HAP-1 (cell line): ENCODE measurements around the gene NIP7.

Experiments
- DNase-seq, 2 experiments: peaks; one replicate each; pipeline ENCODE4 v3.0.0-alpha.2; 2016 to 2020; ENCODE audit warnings: low spot score in 2 of 2
- H3K27me3 ChIP-seq: fragments of 250-450 bp; sonication (Bioruptor Pico); 2 replicates; pipeline ENCODE4 v1.5.1; 2020; ENCODE audit warnings: low read depth, mild to moderate bottlenecking, moderate library complexity
- H3K36me3 ChIP-seq: fragments of 250-450 bp; sonication (Bioruptor Pico); replicated peaks from 2 replicates; pipeline ENCODE4 v1.5.1; 2020; ENCODE audit warnings: mild to moderate bottlenecking
- H3K4me1 ChIP-seq: fragments of 250-450 bp; sonication (Bioruptor Pico); 2 replicates; pipeline ENCODE4 v1.5.1; 2020; ENCODE audit warnings: mild to moderate bottlenecking
- H3K4me3 ChIP-seq: fragments of 250-450 bp; sonication (Bioruptor Pico); 2 replicates; pipeline ENCODE4 v1.5.1; 2020; ENCODE audit warnings: mild to moderate bottlenecking, moderate library complexity
- H3K9me3 ChIP-seq: fragments of 250-450 bp; sonication (Bioruptor Pico); 2 replicates; pipeline ENCODE4 v1.5.1; 2020; ENCODE audit warnings: mild to moderate bottlenecking, moderate library complexity
- in situ Hi-C: fragments of 300-500 bp; cut with MboI; formaldehyde crosslinking; loops from 3 replicates; pipeline ENCODE4 v1.14.3; 2020; ENCODE audit warnings: low sequenced_read_pairs, inconsistent platforms, mixed read lengths

Gene NIP7

GRCh38 chr16:69311533-69312387, 27.8 kb upstream of the NIP7 start:
- in situ Hi-C loops, result no loop called here

GRCh38 chr16:69313469-69313868, 26.1 kb upstream of the NIP7 start:
- DNase-seq, result no peak
- peaks cover 51% of the 10 kb centered on the region for H3K36me3 ChIP-seq
- H3K4me3 ChIP-seq, result no peak overlapping the region
- in situ Hi-C loops, result no loop called here
- H3K9me3 ChIP-seq, result no peaks in the 10 kb centered on the region
- peaks cover 3% of the 10 kb centered on the region for H3K4me1 ChIP-seq
- H3K27me3 ChIP-seq, result no peaks in the 10 kb centered on the region

More at GRCh38 chr16:69311533-69312387, 27.8 kb upstream of the NIP7 start:
- Histone ChIP-seq H3K27me3 (no peaks in the 10 kb centered on the region), H3K4me3 (peak overlapping the region; percentile 83), H3K36me3 (peaks cover 37% of the 10 kb centered on the region), H3K4me1 (peaks cover 3% of the 10 kb centered on the region), H3K9me3 (no peaks in the 10 kb centered on the region)
- peak in 1 of 2 experiments; percentile 63 for DNase-seq

- Histone ChIP-seq H3K4me3 (no peak overlapping the region), H3K4me1 (peaks cover 3% of the 10 kb centered on the region), H3K36me3 (peaks cover 61% of the 10 kb centered on the region), H3K27me3 (no peaks in the 10 kb centered on the region), H3K9me3 (no peaks in the 10 kb centered on the region)
- in situ Hi-C loops, result no loop called here
- no peak for DNase-seq
Measured at GRCh38 chr16:69314534-69314933, 25.0 kb upstream of the NIP7 start.

- Histone ChIP-seq H3K27me3 (no peaks in the 10 kb centered on the region), H3K9me3 (no peaks in the 10 kb centered on the region), H3K4me3 (no peak overlapping the region), H3K36me3 (peaks cover 73% of the 10 kb centered on the region), H3K4me1 (peaks cover under 1% of the 10 kb centered on the region)
- in situ Hi-C loops, result no loop called here
- DNase-seq, result no peak
Measured at GRCh38 chr16:69315486-69316311, 23.9 kb upstream of the NIP7 start.

GRCh38 chr16:69316595-69317034, 23.0 kb upstream of the NIP7 start:
- in situ Hi-C loops, result no loop called here
- no peak for DNase-seq
- Histone ChIP-seq H3K9me3 (no peaks in the 10 kb centered on the region), H3K4me3 (no peak overlapping the region), H3K4me1 (no peaks in the 10 kb centered on the region; the same call in 1 of the 2 replicates), H3K36me3 (peaks cover 77% of the 10 kb centered on the region), H3K27me3 (no peaks in the 10 kb centered on the region)

- Histone ChIP-seq H3K27me3 (no peaks in the 10 kb centered on the region), H3K9me3 (no peaks in the 10 kb centered on the region), H3K4me1 (no peaks in the 10 kb centered on the region), H3K4me3 (no peak overlapping the region), H3K36me3 (peaks cover 90% of the 10 kb centered on the region)
- no peak for DNase-seq
- in situ Hi-C loops, result no loop called here
Measured at GRCh38 chr16:69318177-69318910, 21.2 kb upstream of the NIP7 start.

GRCh38 chr16:69318911-69319289, 20.7 kb upstream of the NIP7 start:
- no peak for DNase-seq
- no peaks in the 10 kb centered on the region for H3K4me1 ChIP-seq
- no peaks in the 10 kb centered on the region for H3K27me3 ChIP-seq
- in situ Hi-C loops, result no loop called here
- H3K4me3 ChIP-seq, result no peak overlapping the region
- H3K36me3 ChIP-seq, result peaks cover 93% of the 10 kb centered on the region
- no peaks in the 10 kb centered on the region for H3K9me3 ChIP-seq

- in situ Hi-C loops, result no loop called here
- peaks cover 94% of the 10 kb centered on the region for H3K36me3 ChIP-seq
Measured at GRCh38 chr16:69319381-69319780, 20.2 kb upstream of the NIP7 start.

GRCh38 chr16:69319826-69320739, 19.5 kb upstream of the NIP7 start:
- peaks cover 94% of the 10 kb centered on the region for H3K36me3 ChIP-seq
- no peaks in the 10 kb centered on the region for H3K27me3 ChIP-seq
- no peaks in the 10 kb centered on the region for H3K9me3 ChIP-seq
- in situ Hi-C loops, result no loop called here
- no peak overlapping the region for H3K4me3 ChIP-seq
- H3K4me1 ChIP-seq, result no peaks in the 10 kb centered on the region
- no peak for DNase-seq

More at GRCh38 chr16:69319381-69319780, 20.2 kb upstream of the NIP7 start:
- DNase-seq, result no peak
- no peak overlapping the region for H3K4me3 ChIP-seq
- H3K9me3 ChIP-seq, result no peaks in the 10 kb centered on the region
- no peaks in the 10 kb centered on the region for H3K27me3 ChIP-seq
- no peaks in the 10 kb centered on the region for H3K4me1 ChIP-seq

- no peaks in the 10 kb centered on the region for H3K9me3 ChIP-seq
- DNase-seq, result no peak
- no peak overlapping the region for H3K4me3 ChIP-seq
- in situ Hi-C loops, result no loop called here
- no peaks in the 10 kb centered on the region for H3K27me3 ChIP-seq
- no peaks in the 10 kb centered on the region for H3K4me1 ChIP-seq
- H3K36me3 ChIP-seq, result peaks cover 92% of the 10 kb centered on the region
Measured at GRCh38 chr16:69320740-69321073, 18.9 kb upstream of the NIP7 start.

- Histone ChIP-seq H3K9me3 (no peaks in the 10 kb centered on the region), H3K27me3 (no peaks in the 10 kb centered on the region), H3K4me3 (no peak overlapping the region), H3K36me3 (peaks cover 92% of the 10 kb centered on the region), H3K4me1 (peaks cover 3% of the 10 kb centered on the region; the same call in 1 of the 2 replicates)
- no peak for DNase-seq
- in situ Hi-C loops, result no loop called here
Measured at GRCh38 chr16:69321080-69321479, 18.5 kb upstream of the NIP7 start.

- no peak for DNase-seq
- no peaks in the 10 kb centered on the region for H3K9me3 ChIP-seq
- H3K36me3 ChIP-seq, result peaks cover 90% of the 10 kb centered on the region
- no peaks in the 10 kb centered on the region for H3K27me3 ChIP-seq
- H3K4me3 ChIP-seq, result no peak overlapping the region
- in situ Hi-C loops, result no loop called here
- H3K4me1 ChIP-seq, result peaks cover 4% of the 10 kb centered on the region; the same call in 1 of the 2 replicates
Measured at GRCh38 chr16:69322343-69322742, 17.2 kb upstream of the NIP7 start.

- peaks cover 7% of the 10 kb centered on the region for H3K4me1 ChIP-seq
- DNase-seq, result no peak
- no peaks in the 10 kb centered on the region for H3K27me3 ChIP-seq
- no peaks in the 10 kb centered on the region for H3K9me3 ChIP-seq
- in situ Hi-C loops, result no loop called here
- H3K36me3 ChIP-seq, result peaks cover 91% of the 10 kb centered on the region
- H3K4me3 ChIP-seq, result no peak overlapping the region
Measured at GRCh38 chr16:69323415-69323814, 16.2 kb upstream of the NIP7 start.
